ENCODE data around the gene TCF4.

- TF ChIP-seq ZNF70 (CRISPR knock-in tag; IDR thresholded peaks at IDR 0.05) (no peak), ZC3H10 (CRISPR knock-in tag; IDR thresholded peaks at IDR 0.05) (no peak), SNAI2 (CRISPR knock-in tag; IDR thresholded peaks at IDR 0.05) (no peak), PATZ1 (CRISPR knock-in tag; IDR thresholded peaks at IDR 0.05; ENCODE audit: borderline replicate concordance) (no peak), RARB (CRISPR knock-in tag; IDR thresholded peaks at IDR 0.05) (no peak), TCF4 (CRISPR knock-in tag; IDR thresholded peaks at IDR 0.05; ENCODE audit: borderline replicate concordance) (no peak), ZFP3 (CRISPR knock-in tag; IDR thresholded peaks at IDR 0.05) (no peak), PPARA (CRISPR knock-in tag; IDR thresholded peaks at IDR 0.05; ENCODE audit: borderline replicate concordance) (no peak), ZFP30 (CRISPR knock-in tag; IDR thresholded peaks at IDR 0.05) (no peak), ZNF8 (CRISPR knock-in tag; IDR thresholded peaks at IDR 0.05) (no peak), POU6F1 (CRISPR knock-in tag; IDR thresholded peaks at IDR 0.05; ENCODE audit: borderline replicate concordance, low read depth) (no peak), CREB5 (CRISPR knock-in tag; IDR thresholded peaks at IDR 0.05; ENCODE audit: low read depth) (no peak)
Measured at GRCh38 chr18:55324166-55324565, 263.8 kb downstream of the TCF4 start.

Measured in SK-N-SH treated with all-trans-retinoic acid at 6 μM for 48 hours (cell line).